Raji (cell line): ENCODE data around the gene BPIFB2.

Source experiments
- POLR2A ChIP-seq: IDR thresholded peaks from 2 replicates; pipeline ENCODE4 v1.6.1; 2011; ENCODE audit warnings: low read depth, low read length, control low read depth; ENCODE audit not compliant: insufficient read depth

Gene BPIFB2

DNA sequence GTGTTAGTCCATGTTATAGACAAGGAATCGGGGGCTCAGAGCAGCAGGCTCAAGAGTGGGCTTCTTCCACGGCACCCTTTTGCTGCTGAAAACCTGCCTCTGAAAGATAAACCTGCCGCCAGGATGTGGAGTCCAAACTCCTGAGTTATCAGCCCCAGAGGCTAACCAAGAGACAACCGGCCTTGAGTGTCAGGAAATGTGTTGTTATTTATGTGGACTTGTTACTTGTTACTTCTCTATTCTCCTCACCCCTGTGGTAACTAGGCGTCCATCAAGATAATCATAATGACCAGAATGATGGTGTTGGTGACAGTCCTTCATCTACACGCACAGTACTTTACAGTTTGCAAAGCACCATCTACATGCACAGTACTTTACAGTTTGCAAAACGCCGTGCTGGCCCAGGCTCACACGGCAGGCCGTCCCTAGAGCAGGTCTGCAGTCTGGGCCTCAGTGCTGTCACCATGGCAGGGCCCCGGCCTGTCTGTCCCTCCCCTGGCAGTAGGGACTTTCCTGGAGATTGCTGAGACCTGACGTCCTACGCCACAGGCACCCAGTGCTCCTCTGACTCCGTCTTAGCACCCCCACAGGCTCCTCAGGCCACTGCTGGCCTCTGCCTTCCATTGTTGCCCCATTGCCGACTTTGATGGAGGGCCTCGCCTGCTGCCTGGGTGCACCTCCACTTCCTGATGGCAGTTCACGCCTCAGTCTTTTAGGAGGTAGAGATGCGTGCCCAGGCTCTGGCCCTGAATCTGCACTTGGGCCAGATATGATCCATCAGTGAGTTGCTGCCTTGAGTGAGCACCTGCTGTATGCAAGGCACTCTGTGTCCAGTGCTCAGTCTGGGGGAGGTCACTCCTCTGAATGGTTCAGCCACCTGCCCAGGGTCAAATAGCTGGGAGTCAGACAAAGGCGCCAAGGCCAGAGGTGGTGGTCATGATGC lies 62.9 kb downstream of the BPIFB2 start:
- TF ChIP-seq POLR2A, result no peak

DNA sequence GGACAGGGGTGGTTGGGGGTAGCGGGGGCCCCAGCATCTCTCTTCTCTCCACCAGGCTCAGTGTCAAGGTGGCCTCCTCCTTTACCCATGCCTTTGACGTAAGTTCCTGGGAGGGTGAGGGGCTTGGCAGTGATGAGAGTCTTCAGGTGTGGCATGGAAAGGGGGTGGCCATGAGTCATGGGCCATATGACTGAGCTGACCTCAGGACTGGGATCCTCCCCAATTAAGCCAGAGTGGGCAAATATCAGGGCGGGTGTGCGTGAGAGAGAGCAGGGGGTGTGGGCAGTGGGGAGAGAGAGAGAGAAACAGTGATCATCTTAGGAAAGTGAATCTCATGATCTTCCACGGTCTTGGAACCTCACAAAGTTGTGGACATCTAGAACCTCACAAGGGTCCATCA lies 63.7 kb downstream of the BPIFB2 start:
- TF ChIP-seq POLR2A, result no peak

DNA sequence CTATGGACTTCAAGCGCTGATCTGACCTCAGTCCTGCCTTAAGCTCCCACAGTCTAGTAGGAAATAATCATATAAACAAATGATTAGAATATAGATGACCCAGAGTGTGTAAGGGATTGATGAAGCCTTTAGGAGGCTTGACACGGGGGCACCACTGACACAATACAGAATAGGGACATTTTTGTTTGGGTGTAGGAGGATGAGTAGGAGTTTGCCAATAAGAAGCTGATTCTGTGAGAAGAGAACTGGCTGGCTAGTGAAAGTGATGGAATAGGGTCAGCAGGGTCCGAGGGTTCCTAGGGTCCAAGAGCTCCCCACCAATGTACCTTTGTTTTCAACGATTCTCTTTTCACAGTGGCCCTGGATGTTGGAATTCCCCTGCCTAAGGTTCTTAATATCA lies 64.9 kb downstream of the BPIFB2 start:
- no peak for TF ChIP-seq POLR2A

DNA sequence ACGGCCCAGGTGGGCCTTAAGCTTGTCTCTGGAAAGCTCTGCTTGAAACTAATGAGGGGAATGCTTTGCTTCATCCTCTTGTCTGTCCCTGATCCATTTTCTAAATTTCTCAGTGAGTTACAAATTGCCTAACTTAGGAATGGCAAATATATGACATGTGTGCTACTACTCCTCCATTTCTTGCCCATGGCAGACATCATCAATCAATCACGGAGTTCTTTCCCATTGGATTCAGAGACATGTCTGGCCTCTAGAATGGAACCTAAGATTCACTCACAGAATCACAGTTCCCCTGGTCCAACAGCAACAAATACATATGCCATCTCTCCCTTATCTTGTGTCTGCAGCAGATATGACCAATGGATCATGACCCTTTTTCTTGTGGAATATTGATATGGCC lies 65.3 kb downstream of the BPIFB2 start:
- TF ChIP-seq POLR2A, result no peak
